ENCODE results near the gene ZDHHC7.

ZDHHC7 gene

DNA sequence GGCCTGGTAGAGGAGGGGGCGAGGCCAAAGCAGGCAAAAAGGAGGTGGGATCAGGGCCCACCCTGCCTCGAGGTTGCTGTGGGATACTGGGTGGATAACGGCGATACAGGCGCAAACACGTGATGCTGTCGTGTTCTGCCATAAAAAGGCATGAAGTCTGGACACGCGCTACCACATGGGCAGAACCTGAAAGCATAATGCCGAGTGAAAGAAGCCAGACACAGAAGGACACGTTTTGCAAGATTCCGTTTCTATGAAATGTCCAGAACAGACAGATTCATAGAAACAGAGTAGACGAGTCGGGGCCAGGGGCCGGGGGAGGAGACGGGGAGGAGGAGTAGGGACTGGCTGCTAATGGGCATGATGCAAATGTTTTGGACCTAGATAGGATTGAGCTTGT lies 43.5 kb downstream of the ZDHHC7 start:
- H3K9ac ChIP-seq (ENCODE audit: low read length in 5 of 5): no peak overlapping the region
- no peaks in the 10 kb centered on the region for H3K36me3 ChIP-seq (ENCODE audit: control insufficient read depth in 5 of 5, insufficient read depth in 5 of 5, low read length in 5 of 5)
- no peak overlapping the region for H3K27ac ChIP-seq (ENCODE audit: low read depth, low read length)
- H3K4me3 ChIP-seq (ENCODE audit: low read depth in 1 of 5, low read length in 5 of 5): no peak overlapping the region
- no peaks in the 10 kb centered on the region for H3K9me3 ChIP-seq (ENCODE audit: control insufficient read depth in 5 of 5, low read length in 5 of 5)
- peaks cover 0 to 6% (median 5%) of the 10 kb centered on the region in 5 donors for H3K4me1 ChIP-seq (ENCODE audit: control insufficient read depth in 5 of 5, insufficient read depth in 5 of 5, low read length in 5 of 5)
- peaks cover 0 to 6% (median 0%) of the 10 kb centered on the region in 5 donors for H3K27me3 ChIP-seq (ENCODE audit: control insufficient read depth in 5 of 5, insufficient read depth in 4 of 5, low read length in 5 of 5)

DNA sequence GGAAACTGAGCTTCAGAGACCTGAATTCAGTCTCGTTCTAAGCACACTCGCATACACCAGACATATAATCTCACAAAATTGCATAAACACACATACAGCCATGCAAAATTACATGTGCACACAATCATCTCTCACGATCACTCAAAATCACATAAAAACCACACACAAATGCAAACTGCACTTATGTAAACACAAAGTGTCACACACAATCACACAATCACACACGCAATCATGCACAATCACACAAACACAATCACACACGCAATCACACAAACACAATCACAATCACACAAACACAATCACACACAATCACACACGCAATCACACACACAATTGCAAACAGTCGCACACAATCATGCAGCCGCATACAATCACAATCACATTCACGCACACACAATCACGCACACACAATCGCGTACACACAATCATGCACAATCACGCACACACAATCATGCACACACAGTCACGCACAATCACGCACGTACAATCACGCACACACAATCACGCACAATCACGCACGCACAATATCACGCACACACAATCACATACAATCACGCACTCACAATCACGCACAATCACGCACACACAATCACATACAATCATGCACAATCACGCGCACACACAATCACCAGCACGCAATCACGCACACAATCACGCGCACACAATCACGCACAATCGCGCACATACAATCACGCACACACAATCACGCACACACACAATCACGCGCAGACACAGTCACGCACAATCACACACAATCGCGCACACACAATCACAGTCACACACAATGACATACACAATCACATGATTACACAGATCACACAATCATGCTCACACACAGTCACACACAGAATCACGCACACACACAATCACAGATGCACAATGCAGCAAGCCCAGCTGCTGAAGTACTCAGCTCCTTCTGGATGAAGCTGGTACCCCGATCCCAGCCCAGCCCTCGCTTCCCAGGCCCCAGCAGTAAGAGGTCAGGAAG lies 45.6 kb downstream of the ZDHHC7 start:
- peaks cover 0 to 12% (median 8%) of the 10 kb centered on the region in 5 donors for H3K4me1 ChIP-seq (ENCODE audit: control insufficient read depth in 5 of 5, insufficient read depth in 5 of 5, low read length in 5 of 5)
- H3K36me3 ChIP-seq (ENCODE audit: control insufficient read depth in 5 of 5, insufficient read depth in 5 of 5, low read length in 5 of 5): no peaks in the 10 kb centered on the region
- no peak overlapping the region for H3K27ac ChIP-seq (ENCODE audit: low read depth, low read length)
- H3K9me3 ChIP-seq (ENCODE audit: control insufficient read depth in 5 of 5, low read length in 5 of 5): no peaks in the 10 kb centered on the region
- peaks cover 0 to 6% (median 0%) of the 10 kb centered on the region in 5 donors for H3K27me3 ChIP-seq (ENCODE audit: control insufficient read depth in 5 of 5, insufficient read depth in 4 of 5, low read length in 5 of 5)
- H3K9ac ChIP-seq (ENCODE audit: low read length in 5 of 5): no peak overlapping the region
- H3K4me3 ChIP-seq (ENCODE audit: low read depth in 1 of 5, low read length in 5 of 5): no peak overlapping the region

DNA sequence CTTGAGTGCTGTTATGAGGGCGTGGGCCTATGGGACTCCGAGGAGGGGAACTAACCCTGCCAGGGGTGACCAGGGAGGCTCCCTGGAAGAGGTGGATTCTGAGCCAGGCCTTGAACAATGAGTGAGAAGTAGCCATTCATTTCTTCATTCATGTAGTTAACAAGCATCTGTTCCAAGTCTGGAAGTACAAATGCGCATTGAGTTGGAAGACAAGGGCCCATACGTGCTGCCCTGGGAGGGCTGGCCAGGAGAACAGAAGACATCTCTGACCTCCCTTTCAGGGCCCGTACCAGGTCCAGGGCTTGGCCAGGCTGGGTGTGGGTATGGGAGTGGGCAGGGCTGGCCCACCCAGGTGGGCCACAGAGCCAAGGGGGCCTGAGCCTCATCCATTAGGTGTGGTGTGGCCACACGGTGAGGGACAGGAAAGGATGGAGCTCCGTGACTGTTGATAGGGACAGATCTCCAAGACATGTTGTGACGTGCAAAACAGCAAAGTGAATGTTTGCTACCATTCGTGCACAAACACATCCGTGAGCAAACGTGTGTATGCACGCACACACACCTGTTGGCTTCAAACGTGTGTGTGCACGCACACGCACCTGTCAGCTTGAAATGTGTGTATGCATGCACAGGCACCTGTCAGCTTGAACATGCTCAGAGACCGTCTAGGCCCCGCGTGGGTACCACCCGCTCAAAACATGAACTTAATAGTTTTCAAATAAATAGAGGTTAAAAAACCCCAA lies 46.8 kb downstream of the ZDHHC7 start:
- no peak overlapping the region for H3K9ac ChIP-seq (ENCODE audit: low read length in 5 of 5)
- no peaks in the 10 kb centered on the region for H3K9me3 ChIP-seq (ENCODE audit: control insufficient read depth in 5 of 5, low read length in 5 of 5)
- H3K4me3 ChIP-seq (ENCODE audit: low read depth in 1 of 5, low read length in 5 of 5): no peak overlapping the region
- H3K27me3 ChIP-seq (ENCODE audit: control insufficient read depth in 5 of 5, insufficient read depth in 4 of 5, low read length in 5 of 5): peaks cover 0 to 6% (median 0%) of the 10 kb centered on the region in 5 donors
- no peaks in the 10 kb centered on the region for H3K36me3 ChIP-seq (ENCODE audit: control insufficient read depth in 5 of 5, insufficient read depth in 5 of 5, low read length in 5 of 5)
- peaks cover 0 to 12% (median 8%) of the 10 kb centered on the region in 5 donors for H3K4me1 ChIP-seq (ENCODE audit: control insufficient read depth in 5 of 5, insufficient read depth in 5 of 5, low read length in 5 of 5)
- H3K27ac ChIP-seq (ENCODE audit: low read depth, low read length): no peak overlapping the region

DNA sequence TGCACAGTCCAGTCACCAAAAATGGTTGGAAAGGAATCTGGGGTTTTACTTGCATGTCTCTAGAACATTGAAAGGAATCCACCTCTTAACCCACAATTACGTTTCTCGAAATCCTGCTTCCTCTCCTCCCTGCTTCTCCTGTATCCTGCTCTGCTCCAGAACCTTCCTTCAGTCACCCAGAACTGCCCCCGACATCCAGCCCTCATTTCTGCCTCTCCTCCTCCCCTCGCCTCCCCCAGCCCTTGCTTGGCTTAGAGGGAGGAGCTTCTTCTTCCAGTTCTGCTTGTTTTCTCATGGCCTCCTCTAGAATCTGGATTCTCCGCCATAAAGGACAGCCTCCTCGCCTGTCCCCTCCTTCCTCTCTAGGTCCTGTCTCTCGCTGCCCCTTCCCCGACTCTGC lies 48.3 kb downstream of the ZDHHC7 start:
- H3K4me1 ChIP-seq (ENCODE audit: control insufficient read depth in 5 of 5, insufficient read depth in 5 of 5, low read length in 5 of 5): peaks cover 0 to 12% (median 8%) of the 10 kb centered on the region in 5 donors
- H3K27me3 ChIP-seq (ENCODE audit: control insufficient read depth in 5 of 5, insufficient read depth in 4 of 5, low read length in 5 of 5): peaks cover 0 to 6% (median 0%) of the 10 kb centered on the region in 5 donors
- H3K4me3 ChIP-seq (ENCODE audit: low read depth in 1 of 5, low read length in 5 of 5): no peak overlapping the region
- H3K9me3 ChIP-seq (ENCODE audit: control insufficient read depth in 5 of 5, low read length in 5 of 5): no peaks in the 10 kb centered on the region
- H3K9ac ChIP-seq (ENCODE audit: low read length in 5 of 5): no peak overlapping the region
- no peak overlapping the region for H3K27ac ChIP-seq (ENCODE audit: low read depth, low read length)
- no peaks in the 10 kb centered on the region for H3K36me3 ChIP-seq (ENCODE audit: control insufficient read depth in 5 of 5, insufficient read depth in 5 of 5, low read length in 5 of 5)

DNA sequence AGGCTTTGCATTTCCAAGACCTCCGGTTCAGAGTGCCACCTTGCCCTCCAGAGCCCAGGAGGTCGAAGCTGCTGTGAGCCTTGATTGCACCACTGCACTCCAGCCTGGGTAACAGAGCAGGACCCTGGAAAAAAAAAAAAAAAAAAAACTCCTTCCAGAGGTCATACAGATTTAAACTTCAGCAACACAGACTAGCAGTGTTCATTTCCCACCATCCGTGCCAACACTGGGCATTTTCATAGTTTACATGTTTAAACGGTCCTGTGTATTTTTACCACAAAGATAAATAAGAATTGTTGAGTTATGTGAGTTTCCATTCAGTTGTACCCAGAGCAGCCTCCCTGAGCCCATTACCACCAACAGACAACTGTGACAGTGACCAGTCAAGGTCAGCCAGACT lies 50.4 kb downstream of the ZDHHC7 start:
- Histone ChIP-seq H3K4me1 (ENCODE audit: control insufficient read depth in 5 of 5, insufficient read depth in 5 of 5, low read length in 5 of 5) (peaks cover 0 to 8% (median 8%) of the 10 kb centered on the region in 5 donors), H3K36me3 (ENCODE audit: control insufficient read depth in 5 of 5, insufficient read depth in 5 of 5, low read length in 5 of 5) (no peaks in the 10 kb centered on the region), H3K4me3 (ENCODE audit: low read depth in 1 of 5, low read length in 5 of 5) (no peak overlapping the region), H3K9me3 (ENCODE audit: control insufficient read depth in 5 of 5, low read length in 5 of 5) (no peaks in the 10 kb centered on the region), H3K9ac (ENCODE audit: low read length in 5 of 5) (no peak overlapping the region), H3K27me3 (ENCODE audit: control insufficient read depth in 5 of 5, insufficient read depth in 4 of 5, low read length in 5 of 5) (peaks cover 0 to 6% (median 0%) of the 10 kb centered on the region in 5 donors), H3K27ac (ENCODE audit: low read depth, low read length) (no peak overlapping the region)

DNA sequence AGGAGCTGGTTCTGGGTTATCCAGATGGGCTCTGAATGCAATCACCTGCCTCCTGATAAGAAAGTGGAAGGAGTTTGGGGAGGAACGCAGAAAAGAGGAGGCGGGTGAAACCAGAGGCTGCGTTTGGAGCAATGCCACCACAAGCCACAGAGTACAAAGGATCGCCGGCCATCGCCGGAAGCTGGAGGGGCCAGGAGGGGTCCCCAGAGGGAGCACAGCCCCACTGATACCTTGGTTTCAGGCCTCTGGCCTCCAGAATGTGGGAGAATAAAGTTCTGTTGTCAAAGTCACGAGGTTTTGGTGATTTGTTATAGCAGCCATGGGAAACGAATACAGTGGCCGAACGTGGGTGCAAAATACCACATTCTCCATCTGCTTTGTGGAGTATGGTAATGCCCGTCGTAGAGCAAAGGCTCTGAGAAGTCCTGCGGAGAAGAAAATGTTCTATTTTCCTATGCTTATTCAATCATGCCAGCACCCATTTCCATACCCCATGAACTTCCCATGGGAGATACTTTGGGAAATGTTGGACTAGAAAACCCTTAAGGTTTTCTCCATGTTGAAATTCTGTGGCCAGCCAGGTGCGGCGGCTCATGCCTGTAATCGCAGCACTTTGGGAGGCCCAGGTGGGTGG lies 51.4 kb downstream of the ZDHHC7 start:
- H3K9me3 ChIP-seq (ENCODE audit: control insufficient read depth in 5 of 5, low read length in 5 of 5): no peaks in the 10 kb centered on the region
- no peak overlapping the region for H3K4me3 ChIP-seq (ENCODE audit: low read depth in 1 of 5, low read length in 5 of 5)
- no peaks in the 10 kb centered on the region for H3K36me3 ChIP-seq (ENCODE audit: control insufficient read depth in 5 of 5, insufficient read depth in 5 of 5, low read length in 5 of 5)
- H3K27ac ChIP-seq (ENCODE audit: low read depth, low read length): no peak overlapping the region
- no peak overlapping the region for H3K9ac ChIP-seq (ENCODE audit: low read length in 5 of 5)
- H3K4me1 ChIP-seq (ENCODE audit: control insufficient read depth in 5 of 5, insufficient read depth in 5 of 5, low read length in 5 of 5): peaks cover 0 to 8% (median 8%) of the 10 kb centered on the region in 5 donors
- peaks cover 0 to 6% (median 0%) of the 10 kb centered on the region in 5 donors for H3K27me3 ChIP-seq (ENCODE audit: control insufficient read depth in 5 of 5, insufficient read depth in 4 of 5, low read length in 5 of 5)

DNA sequence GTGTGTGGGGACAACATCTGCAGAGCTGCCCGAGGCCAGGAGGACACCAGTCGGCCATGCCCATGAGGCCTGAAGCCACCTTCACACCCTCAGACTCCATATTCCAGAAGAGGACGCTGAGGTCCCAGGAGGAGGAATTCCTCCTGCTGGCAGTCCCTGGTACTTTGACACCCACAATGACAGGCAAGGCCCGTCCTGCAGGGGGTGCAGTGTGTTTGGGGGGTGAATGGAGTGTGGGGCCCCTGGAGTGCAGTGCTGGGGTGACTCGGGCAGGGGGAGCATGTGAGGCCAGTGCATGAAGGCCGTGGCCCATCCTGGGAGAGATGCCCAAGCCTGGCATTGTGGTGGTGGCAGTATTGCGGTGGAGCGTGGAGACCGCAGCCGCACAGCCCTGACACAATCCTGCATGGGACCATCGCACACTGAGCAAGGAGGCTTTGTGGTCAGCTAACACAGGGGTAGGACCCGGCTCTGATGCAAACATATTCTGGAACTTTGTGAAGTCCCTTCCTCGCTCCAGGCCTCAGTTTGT lies 52.2 kb downstream of the ZDHHC7 start:
- H3K36me3 ChIP-seq (ENCODE audit: control insufficient read depth in 5 of 5, insufficient read depth in 5 of 5, low read length in 5 of 5): no peaks in the 10 kb centered on the region
- no peaks in the 10 kb centered on the region for H3K9me3 ChIP-seq (ENCODE audit: control insufficient read depth in 5 of 5, low read length in 5 of 5)
- peaks cover 0 to 8% (median 8%) of the 10 kb centered on the region in 5 donors for H3K4me1 ChIP-seq (ENCODE audit: control insufficient read depth in 5 of 5, insufficient read depth in 5 of 5, low read length in 5 of 5)
- no peak overlapping the region for H3K9ac ChIP-seq (ENCODE audit: low read length in 5 of 5)
- no peak overlapping the region for H3K27ac ChIP-seq (ENCODE audit: low read depth, low read length)
- H3K4me3 ChIP-seq (ENCODE audit: low read depth in 1 of 5, low read length in 5 of 5): no peak overlapping the region
- peaks cover 0 to 9% (median 3%) of the 10 kb centered on the region in 5 donors for H3K27me3 ChIP-seq (ENCODE audit: control insufficient read depth in 5 of 5, insufficient read depth in 4 of 5, low read length in 5 of 5)

DNA sequence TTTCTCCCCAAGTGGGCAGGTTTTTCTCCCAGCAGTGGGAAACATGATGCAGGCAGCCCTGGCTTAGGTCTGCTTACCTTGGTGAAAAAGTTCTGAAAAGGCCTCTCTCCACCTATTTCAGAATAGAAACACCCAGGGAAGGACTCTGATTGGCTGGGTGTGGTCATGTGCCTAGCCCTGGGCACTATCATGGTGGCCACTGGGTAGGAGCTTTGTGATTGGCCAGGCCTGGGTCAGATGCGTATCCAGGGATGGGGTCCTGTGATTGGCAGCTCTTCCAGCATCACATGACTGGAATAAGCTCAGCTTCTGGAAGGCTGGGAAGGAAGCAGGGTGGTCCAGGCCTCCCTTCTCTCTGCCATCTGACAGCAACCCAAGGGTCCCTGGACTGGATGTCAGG lies 53.5 kb downstream of the ZDHHC7 start:
- no peak overlapping the region for H3K9ac ChIP-seq (ENCODE audit: low read length in 5 of 5)
- H3K4me3 ChIP-seq (ENCODE audit: low read depth in 1 of 5, low read length in 5 of 5): no peak overlapping the region
- no peaks in the 10 kb centered on the region for H3K36me3 ChIP-seq (ENCODE audit: control insufficient read depth in 5 of 5, insufficient read depth in 5 of 5, low read length in 5 of 5)
- H3K27ac ChIP-seq (ENCODE audit: low read depth, low read length): no peak overlapping the region
- peaks cover 0 to 8% (median 8%) of the 10 kb centered on the region in 5 donors for H3K4me1 ChIP-seq (ENCODE audit: control insufficient read depth in 5 of 5, insufficient read depth in 5 of 5, low read length in 5 of 5)
- peaks cover 0 to 6% (median 0%) of the 10 kb centered on the region in 5 donors for H3K27me3 ChIP-seq (ENCODE audit: control insufficient read depth in 5 of 5, insufficient read depth in 4 of 5, low read length in 5 of 5)
- no peaks in the 10 kb centered on the region for H3K9me3 ChIP-seq (ENCODE audit: control insufficient read depth in 5 of 5, low read length in 5 of 5)

DNA sequence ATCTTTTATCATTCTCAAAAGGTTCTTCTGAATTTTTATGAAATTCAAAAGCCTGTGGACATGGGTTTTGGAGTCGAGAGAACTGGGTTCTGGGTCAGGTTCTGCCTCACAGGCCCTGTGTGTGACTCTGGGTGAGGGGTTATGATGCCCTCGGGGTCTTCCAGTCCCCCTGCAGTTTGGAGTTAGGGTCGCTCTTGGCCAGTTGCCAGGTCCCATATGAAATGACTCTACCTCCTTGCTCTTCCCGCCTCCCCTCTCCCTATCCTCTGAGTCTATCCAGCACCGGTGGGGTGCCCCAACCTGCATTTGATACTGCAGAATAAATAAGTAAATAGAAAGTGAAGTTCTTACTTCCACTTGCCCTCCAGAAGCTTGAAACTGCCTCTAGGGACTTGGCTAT lies 54.1 kb downstream of the ZDHHC7 start:
- no peaks in the 10 kb centered on the region for H3K9me3 ChIP-seq (ENCODE audit: control insufficient read depth in 5 of 5, low read length in 5 of 5)

More for the DNA sequence above, 54.1 kb downstream of the ZDHHC7 start:
- no peak overlapping the region for H3K27ac ChIP-seq (ENCODE audit: low read depth, low read length)
- H3K36me3 ChIP-seq (ENCODE audit: control insufficient read depth in 5 of 5, insufficient read depth in 5 of 5, low read length in 5 of 5): no peaks in the 10 kb centered on the region
- peaks cover 0 to 6% (median 0%) of the 10 kb centered on the region in 5 donors for H3K27me3 ChIP-seq (ENCODE audit: control insufficient read depth in 5 of 5, insufficient read depth in 4 of 5, low read length in 5 of 5)
- no peak overlapping the region for H3K4me3 ChIP-seq (ENCODE audit: low read depth in 1 of 5, low read length in 5 of 5)
- peaks cover 0 to 12% (median 12%) of the 10 kb centered on the region in 5 donors for H3K4me1 ChIP-seq (ENCODE audit: control insufficient read depth in 5 of 5, insufficient read depth in 5 of 5, low read length in 5 of 5)
- no peak overlapping the region for H3K9ac ChIP-seq (ENCODE audit: low read length in 5 of 5)
